PFSK-1 (cell line): ENCODE results near the gene C19orf44.

ENCODE experiments used
- REST ChIP-seq, 2 experiments: IDR thresholded peaks; 2 replicates each; pipeline versions ENCODE4 v1.6.1 to v1.8.0; 2011 to 2012; ENCODE audit warnings: low read depth in 2 of 2, low read length in 2 of 2, control low read depth in 1 of 2, inconsistent platforms in 1 of 2, mild to moderate bottlenecking in 1 of 2, moderate library complexity in 1 of 2; ENCODE audit not compliant: insufficient read depth in 1 of 2
- TAF1 ChIP-seq: IDR thresholded peaks from 2 replicates; pipeline ENCODE4 v1.6.1; 2012; ENCODE audit warnings: low read length, control low read depth, borderline replicate concordance; ENCODE audit not compliant: insufficient read depth

DNA sequence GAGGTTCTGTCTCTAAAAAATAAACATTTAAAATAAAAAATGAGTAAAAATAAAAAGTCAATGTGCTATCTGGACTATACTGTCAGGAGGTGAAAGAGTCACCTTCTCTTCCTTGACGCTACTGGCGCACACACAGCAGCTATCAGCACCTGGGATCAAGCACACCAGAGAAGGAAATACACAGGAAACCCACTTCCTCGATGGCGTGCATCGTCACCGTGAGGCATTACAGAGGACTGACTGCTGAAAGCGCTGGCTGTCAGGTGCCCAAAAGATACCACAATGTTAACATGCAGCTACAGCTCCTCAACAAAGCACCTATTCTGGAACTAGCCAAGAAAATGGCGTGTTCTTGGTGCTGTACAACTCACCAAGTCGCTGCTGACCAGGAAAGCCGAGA is 70.0 kb downstream of the C19orf44 start:
- TF ChIP-seq REST (IDR thresholded peaks at IDR 0.05; ENCODE audit: insufficient read depth in 1 of 2, low read depth in 2 of 2, low read length in 2 of 2) (no peak), TAF1 (no peak)
